Bronchial epithelial cell (primary cell): ENCODE measurements around the gene TAF4B. TPM values are rescaled to one million over a fixed set of nuclear protein-coding genes. Genes with fewer than 3 reads are reported as not detected.

Experiments
- DNase-seq: peaks from one replicate; pipeline ENCODE4 v3.0.0-alpha.2; 2010; ENCODE audit warnings: low read depth
- FAIRE-seq: peaks from 2 replicates; lab custom pipeline; 2011; peaks lifted over from hg19 to GRCh38; lab: Jason Lieb, UNC
- H3K27me3 ChIP-seq: 2 replicates; pipeline ENCODE4 v1.5.1; 2011; ENCODE audit warnings: low read length; ENCODE audit not compliant: control insufficient read depth, insufficient read depth
- H3K36me3 ChIP-seq: 2 replicates; pipeline ENCODE4 v1.5.1; 2011; ENCODE audit warnings: low read length; ENCODE audit not compliant: control insufficient read depth, insufficient read depth
- H3K4me3 ChIP-seq: 2 replicates; pipeline ENCODE4 v1.5.1; 2011; ENCODE audit warnings: mild to moderate bottlenecking, low read depth, low read length, control low read depth
- total RNA-seq: library from RNA; depleted of rRNA; stranded (reverse); fragments of >200 nt; gene quantifications from 2 replicates; pipeline ENCODE4 v1.2.1, GENCODE V29; 2014
- TF ChIP-seq, protein P1 (sequence below): IDR thresholded peaks from 2 replicates; pipeline ENCODE4 v1.5.1; 2011; ENCODE audit warnings: mild to moderate bottlenecking, moderate library complexity, low read length, control low read depth, inconsistent platforms; ENCODE audit not compliant: insufficient read depth, severe bottlenecking

TAF4B gene
- total RNA-seq, 1 donor from 2014 or later: 6.6 TPM

DNA sequence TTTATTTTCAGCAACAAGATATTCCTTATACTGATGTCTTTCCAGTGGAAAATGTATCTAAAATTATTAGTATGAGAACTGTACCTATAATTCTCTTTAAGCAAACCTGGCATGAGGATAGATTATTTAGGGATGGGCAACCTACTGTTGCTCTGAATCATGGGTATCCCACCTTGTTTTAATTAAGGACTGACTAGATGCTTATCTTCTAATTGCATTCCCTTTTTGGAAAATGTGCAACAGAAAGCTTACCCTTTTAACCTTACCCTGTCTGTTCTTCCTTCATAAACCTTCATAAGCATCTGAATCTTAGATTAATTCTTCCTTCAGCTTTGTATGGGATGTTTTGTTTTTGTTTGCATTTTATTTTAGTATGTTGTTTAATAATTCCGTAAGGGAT, 110.3 kb downstream of the TAF4B start:
- DNase-seq (no peak), FAIRE-seq (no peak)
- no peaks in the 10 kb centered on the region for H3K36me3 ChIP-seq
- H3K4me3 ChIP-seq: no peak overlapping the region
- no peaks in the 10 kb centered on the region for H3K27me3 ChIP-seq
- TF ChIP-seq, protein P1, sequence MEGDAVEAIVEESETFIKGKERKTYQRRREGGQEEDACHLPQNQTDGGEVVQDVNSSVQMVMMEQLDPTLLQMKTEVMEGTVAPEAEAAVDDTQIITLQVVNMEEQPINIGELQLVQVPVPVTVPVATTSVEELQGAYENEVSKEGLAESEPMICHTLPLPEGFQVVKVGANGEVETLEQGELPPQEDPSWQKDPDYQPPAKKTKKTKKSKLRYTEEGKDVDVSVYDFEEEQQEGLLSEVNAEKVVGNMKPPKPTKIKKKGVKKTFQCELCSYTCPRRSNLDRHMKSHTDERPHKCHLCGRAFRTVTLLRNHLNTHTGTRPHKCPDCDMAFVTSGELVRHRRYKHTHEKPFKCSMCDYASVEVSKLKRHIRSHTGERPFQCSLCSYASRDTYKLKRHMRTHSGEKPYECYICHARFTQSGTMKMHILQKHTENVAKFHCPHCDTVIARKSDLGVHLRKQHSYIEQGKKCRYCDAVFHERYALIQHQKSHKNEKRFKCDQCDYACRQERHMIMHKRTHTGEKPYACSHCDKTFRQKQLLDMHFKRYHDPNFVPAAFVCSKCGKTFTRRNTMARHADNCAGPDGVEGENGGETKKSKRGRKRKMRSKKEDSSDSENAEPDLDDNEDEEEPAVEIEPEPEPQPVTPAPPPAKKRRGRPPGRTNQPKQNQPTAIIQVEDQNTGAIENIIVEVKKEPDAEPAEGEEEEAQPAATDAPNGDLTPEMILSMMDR: no peak

DNA sequence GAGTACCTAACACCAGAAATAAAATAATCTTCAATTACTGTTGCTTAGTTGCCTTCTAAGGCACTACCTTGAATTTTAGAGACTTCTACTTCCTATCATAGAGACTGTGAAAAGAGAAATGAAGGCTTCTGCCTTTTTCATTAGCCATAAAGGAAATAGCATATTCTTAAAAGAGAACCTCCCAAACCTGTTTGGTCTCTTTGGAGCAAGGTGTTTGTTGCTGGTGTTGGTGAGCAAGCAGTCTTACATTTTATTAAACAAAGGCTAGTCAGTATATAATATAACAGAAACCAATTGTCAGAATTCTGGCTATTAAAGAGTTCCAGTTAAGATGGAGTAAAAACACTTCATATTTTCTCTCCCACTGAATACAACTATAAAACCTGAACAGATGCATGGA, 116.4 kb downstream of the TAF4B start:
- DNase-seq (peak; percentile 68), FAIRE-seq (no peak)
- TF ChIP-seq, protein P1: no peak
- Histone ChIP-seq H3K4me3 (no peak overlapping the region), H3K27me3 (no peaks in the 10 kb centered on the region), H3K36me3 (no peaks in the 10 kb centered on the region)

DNA sequence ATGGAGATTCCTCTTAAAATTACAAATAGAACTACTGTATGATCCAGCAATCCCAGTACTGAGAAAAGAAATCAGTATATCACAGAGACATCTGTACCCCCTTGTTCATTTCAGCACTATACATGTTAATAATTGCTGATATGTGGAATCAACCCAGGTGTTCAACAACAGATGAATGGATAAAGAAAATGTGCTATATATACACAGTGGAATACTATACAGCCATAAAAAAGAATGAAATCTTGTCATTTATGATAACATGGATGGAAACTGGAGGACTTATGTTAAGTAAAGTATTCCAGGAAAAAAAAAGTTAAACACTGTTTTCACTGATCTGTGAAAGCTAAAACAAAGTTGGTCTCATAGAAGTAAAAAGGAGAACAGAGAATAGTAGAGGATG, 124.7 kb downstream of the TAF4B start:
- FAIRE-seq (no peak), DNase-seq (no peak)
- Histone ChIP-seq H3K4me3 (no peak overlapping the region), H3K36me3 (no peaks in the 10 kb centered on the region), H3K27me3 (no peaks in the 10 kb centered on the region)
- TF ChIP-seq, protein P1: no peak

DNA sequence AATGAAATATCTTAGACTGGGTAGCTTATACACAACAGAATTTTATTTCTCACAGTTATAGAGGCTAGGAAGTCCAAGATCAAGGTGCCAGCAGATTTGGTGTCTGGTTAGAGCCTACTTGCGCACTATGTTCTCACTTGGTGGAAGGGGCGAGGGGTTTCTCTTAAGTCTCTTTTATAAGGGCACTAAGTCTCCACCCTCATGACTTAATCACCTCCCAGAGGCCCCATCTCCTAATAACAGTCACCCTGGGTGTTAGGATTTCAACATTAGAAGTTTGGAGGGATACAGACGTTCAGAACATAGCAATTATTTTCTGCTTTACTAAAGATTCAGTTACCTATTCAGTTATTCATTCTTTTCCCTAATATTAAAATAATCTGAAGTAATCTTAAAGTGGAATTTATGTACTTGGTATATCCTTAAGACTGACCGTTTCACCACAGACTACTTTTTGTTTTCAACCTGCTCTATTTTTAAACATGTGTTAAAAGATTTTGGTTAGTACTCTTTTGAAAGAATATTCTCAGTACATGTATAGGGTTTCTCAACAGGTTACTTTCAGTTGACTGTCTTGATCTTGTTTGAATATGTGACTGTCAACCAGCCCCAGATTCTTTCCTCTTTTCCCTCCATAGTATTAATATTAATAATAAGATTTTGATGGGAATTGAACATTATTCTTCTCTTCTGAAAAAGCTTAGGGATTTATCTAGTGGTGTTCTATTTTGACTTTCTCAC, 130.0 kb downstream of the TAF4B start:
- TF ChIP-seq, protein P1: no peak
- no peaks in the 10 kb centered on the region for H3K27me3 ChIP-seq
- no peak overlapping the region for H3K4me3 ChIP-seq
- no peaks in the 10 kb centered on the region for H3K36me3 ChIP-seq
- DNase-seq: no peak
- FAIRE-seq: no peak

DNA sequence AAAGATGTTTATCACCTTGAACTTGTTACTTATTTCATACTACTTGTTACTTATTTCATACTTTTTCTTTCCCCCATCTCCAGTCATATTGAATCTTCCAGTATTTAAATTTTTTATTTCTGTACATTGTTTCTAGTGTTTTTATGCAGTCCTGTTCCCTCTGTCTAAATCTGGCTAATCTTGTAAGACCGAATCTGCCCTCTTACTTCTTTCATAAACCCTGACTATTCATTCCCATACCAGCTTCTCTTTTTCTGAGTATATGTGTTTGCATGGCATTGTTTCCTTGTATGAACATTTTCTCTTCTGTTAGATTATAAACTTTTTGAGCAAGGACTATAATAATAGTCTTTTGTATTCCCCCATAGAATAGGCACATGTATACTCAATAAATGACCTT, 131.7 kb downstream of the TAF4B start:
- Histone ChIP-seq H3K4me3 (no peak overlapping the region), H3K36me3 (no peaks in the 10 kb centered on the region), H3K27me3 (no peaks in the 10 kb centered on the region)
- no peak for FAIRE-seq
- TF ChIP-seq, protein P1: no peak
- DNase-seq: no peak

DNA sequence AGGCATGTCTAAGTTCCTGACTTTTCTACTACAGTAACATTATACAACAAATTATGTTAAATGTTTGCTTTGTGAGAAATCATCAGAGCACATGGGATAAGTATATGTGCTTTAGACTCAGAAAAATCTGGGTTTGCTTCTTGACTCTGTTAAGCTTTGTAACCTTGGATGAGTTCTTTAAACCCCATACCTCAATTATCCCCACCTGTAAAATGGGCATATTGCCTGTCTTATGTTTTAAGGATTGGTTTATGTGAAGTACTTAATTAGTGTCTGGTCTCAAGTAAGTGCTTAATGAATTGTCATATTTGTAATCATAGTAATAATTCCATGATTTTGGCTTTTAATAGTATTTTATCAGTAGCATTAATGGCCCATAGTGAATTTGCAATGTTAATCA, 135.8 kb downstream of the TAF4B start:
- TF ChIP-seq, protein P1: no peak
- FAIRE-seq (no peak), DNase-seq (no peak)
- Histone ChIP-seq H3K27me3 (no peaks in the 10 kb centered on the region), H3K4me3 (no peak overlapping the region), H3K36me3 (no peaks in the 10 kb centered on the region)
